NCI-H446 (cell line): Measurements from ENCODE around the gene MAD1L1.
"Not testable (repeated sequence)": the region's sequence is repeated elsewhere in the genome, so short reads cannot be mapped to it uniquely, and the experiment has no call there.

Experiments used
- DNase-seq, 2 experiments: peaks; one replicate each; lab custom pipeline; 2025; lab: John Stamatoyannopoulos, UW

MAD1L1 gene

GRCh38 chr7:2044883-2045471, 187.8 kb downstream of the MAD1L1 start:
- no peak for DNase-seq

DNA sequence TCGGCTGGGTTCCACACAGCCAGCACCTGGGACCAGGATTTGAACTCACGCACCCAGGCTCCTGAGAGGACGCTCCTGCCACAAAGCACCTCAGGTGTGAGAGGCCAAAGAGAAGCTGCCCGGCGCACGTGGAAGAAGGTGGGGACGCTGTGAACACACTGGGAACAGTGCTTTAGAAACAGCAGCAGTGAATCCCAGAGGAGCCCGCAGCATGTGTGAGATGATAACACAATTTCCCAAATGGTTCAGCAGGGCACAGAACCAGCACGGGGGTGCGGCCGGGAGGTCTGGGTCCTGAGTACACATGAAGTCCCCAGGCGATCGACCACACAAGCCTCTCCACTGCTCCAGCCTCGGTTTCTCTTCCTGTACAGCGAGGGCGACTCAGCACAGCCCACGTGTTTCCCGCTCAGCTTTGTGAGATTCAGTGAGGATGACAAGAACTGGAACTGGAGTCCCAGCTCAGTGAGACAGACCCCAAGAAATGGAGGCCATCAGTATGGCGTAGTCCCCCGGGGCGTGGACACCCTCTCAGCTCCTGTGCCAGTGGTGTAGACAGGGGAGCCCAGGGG, 188.3 kb downstream of the MAD1L1 start:
- DNase-seq = no peak

- no peak for DNase-seq
Measured at GRCh38 chr7:2043316-2044039, 189.3 kb downstream of the MAD1L1 start.

GRCh38 chr7:2042650-2043049, 190.1 kb downstream of the MAD1L1 start:
- no peak for DNase-seq

GRCh38 chr7:2041496-2042367, 191.0 kb downstream of the MAD1L1 start:
- DNase-seq = no peak

- no peak for DNase-seq
Measured at GRCh38 chr7:2040893-2041270, 191.9 kb downstream of the MAD1L1 start.

DNA sequence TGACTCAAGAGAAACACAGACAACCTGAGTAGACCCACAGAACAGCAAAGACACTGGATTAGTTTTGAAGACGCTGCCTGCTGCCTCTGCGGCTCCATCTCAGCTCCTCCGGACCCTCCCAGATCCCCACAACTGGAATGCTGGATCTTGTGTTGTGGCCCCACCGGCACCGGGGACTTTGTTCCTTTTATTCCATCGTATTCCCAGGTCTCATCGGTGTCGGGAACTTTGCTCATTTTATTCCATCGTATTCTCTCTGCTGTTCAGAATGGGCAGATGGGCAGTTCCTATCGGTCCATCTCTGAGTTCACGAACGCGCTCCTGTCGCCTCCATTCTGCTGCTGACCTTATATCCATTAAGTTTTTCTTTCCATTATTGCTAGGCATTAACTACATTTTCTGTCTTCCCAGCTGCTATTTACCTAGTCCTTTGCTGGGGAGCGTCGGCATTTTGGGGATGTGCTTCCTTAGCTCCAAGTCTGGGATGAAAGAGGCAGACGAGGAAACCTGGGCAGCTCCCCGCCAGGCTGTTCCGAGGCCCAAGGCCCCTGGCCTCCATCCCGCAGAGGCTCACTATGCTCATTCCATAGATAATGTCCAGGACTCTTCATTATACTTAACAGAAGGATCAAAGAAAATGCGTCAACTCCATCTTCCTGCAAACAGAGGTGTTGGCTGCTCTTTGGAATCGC, 192.4 kb downstream of the MAD1L1 start:
- no peak for DNase-seq

DNA sequence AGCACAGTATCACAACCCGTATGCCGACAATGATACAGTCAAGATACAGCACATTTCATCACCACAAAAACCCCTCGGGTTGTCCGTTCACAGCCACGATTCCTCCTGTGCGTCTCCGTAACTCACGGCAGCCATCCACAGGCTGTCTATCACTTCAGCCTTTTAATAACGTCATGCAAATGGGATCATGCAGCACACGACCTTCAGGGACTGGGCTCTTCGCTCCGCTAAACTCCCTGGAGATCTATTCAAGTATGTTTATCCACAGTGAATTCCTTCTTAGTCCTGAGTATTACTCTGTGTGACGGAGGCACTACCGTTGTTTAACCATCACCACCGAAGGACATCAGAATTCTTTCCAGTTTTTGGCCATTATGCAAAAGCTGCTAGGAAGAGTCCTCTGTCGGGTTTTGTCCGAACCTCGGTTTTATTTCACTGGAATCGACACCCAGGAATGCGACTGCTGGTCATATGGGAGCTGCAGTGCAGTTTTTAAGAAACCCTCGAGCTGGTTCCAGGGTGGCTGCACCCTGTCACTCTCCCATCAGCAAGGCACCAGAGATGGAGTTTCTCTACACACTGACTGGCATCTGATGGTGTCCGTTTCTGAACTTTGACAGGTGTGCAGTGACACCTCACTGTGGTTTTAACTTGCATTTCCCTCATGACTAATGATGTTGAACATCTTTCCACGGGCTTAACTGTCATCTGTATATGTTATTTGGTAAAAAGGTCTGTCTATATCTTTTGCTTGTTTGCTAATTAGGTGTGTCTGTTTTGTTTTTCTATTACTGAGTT, 193.6 kb downstream of the MAD1L1 start:
- no peak for DNase-seq

DNA sequence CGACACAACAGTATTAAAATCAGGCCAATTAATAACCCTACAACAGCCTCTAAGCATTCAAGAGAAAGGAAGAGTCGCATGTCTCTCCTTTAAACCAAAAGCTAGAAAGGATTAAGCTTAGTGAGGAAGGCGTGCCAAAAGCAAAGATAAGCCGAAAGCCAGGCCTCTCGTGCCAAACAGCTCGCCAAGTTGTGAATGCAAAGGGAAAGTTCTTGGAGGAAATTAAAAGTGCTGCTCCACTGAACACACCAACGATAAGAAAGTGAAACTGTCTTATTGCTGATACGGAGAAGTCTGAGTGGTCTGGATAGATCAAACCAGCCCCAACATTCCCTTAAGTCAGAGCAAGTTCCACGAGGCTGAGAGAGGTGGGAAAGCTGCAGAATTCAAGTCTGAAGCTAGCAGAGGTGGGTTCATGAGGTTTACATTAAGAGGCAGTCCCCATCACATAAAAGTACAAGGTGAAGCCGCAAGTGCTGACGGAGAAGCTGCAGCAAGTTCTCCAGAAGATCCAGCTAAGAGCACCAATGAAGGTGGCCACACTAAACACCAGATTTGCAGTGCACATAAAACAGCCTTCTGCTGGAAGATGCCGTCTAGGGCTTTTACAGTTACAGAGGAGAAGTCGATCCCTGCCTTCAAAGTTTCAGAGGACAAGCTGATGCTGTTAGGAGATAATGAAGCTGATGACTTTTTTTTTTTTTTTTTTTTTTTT, 194.8 kb downstream of the MAD1L1 start:
- DNase-seq = no peak

- no peak for DNase-seq
Measured at GRCh38 chr7:2037301-2037807, 195.4 kb downstream of the MAD1L1 start.

DNA sequence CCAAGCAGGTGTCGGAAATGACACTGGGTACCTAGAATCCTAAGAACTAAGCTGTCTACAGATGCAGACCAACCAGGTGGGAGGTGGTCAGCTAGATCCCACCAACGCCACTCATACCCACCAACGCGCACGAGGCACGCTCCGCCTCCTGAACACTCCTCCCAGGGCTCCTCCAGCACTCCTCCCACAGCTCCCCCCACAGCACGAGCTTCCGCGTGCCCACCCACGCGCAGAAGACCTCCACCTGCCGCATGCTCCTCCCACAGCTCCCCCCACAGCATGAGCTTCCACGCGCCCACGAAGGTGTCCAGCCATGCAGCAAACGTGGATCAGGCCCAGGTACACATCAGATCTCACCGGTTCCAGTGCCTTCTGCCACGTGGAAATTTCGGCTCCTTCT, 196.0 kb downstream of the MAD1L1 start:
- no peak for DNase-seq

GRCh38 chr7:2036201-2036600, 196.5 kb downstream of the MAD1L1 start:
- not testable (repeated sequence) for DNase-seq

- DNase-seq = no peak
Measured at GRCh38 chr7:2034291-2035201, 198.2 kb downstream of the MAD1L1 start.

DNA sequence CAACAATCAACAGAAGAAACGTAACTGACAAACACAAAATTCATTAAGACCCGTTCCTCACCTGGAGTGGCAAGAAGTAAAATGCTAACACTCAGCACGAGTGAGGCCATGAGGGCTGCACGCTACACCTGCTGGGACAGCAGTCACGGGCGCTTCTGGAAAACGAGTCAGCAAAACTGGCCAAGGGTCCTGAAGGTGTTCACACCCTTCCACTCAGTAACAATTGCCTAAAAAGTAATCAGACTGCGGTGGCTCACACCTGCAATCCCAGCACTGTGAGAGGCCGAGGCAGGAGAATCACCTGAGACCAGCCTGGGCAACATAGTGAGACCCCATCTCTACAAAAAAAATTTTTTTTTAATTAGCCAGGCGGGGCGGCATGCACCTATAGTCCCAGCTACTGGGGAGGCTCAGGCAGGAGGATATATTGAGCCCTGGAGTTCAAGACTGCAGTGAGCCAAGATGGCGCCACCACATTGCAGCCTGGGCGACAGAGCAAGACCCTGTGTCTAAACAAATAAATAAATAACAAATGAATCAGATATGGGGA, 199.1 kb downstream of the MAD1L1 start:
- no peak for DNase-seq

GRCh38 chr7:2032876-2033407, 199.8 kb downstream of the MAD1L1 start:
- no peak for DNase-seq

- DNase-seq = peak in 1 of 2 experiments; percentile 9
Measured at GRCh38 chr7:2032030-2032875, 200.5 kb downstream of the MAD1L1 start.

GRCh38 chr7:2031451-2031845, 201.3 kb downstream of the MAD1L1 start:
- no peak for DNase-seq
